Measurements from ENCODE around the gene ALG13. TPM values are rescaled to one million over a fixed set of nuclear protein-coding genes. Genes with fewer than 3 reads are reported as not detected.

ALG13 gene
- 10.3 and 38.2 TPM in 2 replicates for total RNA-seq

DNA sequence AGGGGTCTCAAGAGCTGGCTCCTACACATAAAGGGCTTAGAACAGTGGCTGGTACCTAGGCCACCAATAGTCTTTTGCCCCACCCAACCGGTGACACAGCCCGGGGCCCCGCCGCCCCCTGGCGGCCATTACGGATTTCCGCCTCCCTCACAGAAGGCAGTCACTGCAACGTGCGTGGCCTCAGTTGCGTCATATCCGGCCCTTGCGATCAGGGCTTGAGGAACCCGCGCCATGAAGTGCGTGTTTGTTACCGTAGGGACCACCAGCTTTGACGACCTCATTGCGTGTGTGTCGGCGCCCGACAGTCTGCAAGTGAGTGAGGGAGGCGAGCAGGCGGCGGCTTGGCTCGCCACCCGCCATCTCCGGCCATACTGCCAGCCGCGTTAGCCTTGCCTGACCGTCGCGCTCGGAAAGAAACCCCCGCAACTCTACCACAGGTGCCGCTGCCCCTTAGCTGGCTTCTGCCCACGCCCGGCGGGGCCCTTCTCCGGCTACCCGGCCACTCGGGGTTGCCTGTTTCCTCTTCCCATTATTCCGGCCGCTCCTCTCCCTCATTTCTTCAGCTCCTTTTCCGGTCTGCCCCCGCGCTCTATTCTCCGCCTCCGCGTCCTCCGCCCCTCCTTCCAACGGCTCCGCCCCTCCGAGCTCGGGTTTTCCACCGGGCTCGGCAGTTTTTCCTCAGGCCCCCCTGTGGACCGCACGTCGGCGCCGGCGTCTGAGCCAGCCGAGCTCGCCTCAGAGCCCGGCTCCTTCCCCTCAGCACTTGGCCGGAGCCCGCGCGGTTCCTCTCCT, at the start of gene ALG13:
ALG13 (plus strand) TSS at position 183 of the 792 bp plus-strand sequence; CDS start at position 232, 49 bp downstream.

Other genes starting within 250 kb of the ALG13 start
- not detected in 2 replicates for gene SERTM2, start 169.5 kb upstream of the ALG13 start, total RNA-seq
- gene TRPC5OS, start 195.0 kb downstream of the ALG13 start, total RNA-seq: not detected in 2 replicates